Panc1 (cell line): ENCODE measurements around the gene FARS2. TPM values are rescaled to one million over a fixed set of nuclear protein-coding genes. Genes with fewer than 3 reads are reported as not detected.

ENCODE experiments used
- ATAC-seq: fragments of 200-7000 bp; cut with Tn5 transposase; 2 replicates; pipeline ENCODE4 v1.9.1; 2020; ENCODE audit warnings: mild to moderate bottlenecking, moderate library complexity
- BruUV-seq: library from RNA; stranded (reverse); fragments of 400-500 nt; replicated peaks from 2 replicates; lab custom pipeline; 2021; lab: Mats Ljungman, UMichigan
- CTCF ChIA-PET: fragments of 300-600 bp; sonication (Branson Sonifier 250); formaldehyde crosslinking; loops from one replicate; lab custom pipeline; 2022; ENCODE audit warnings: antibody characterized with exemption; lab: Charles Lee
- POLR2A ChIA-PET: fragments of 300-600 bp; sonication (Branson Sonifier 250); formaldehyde crosslinking; loops from one replicate; lab custom pipeline; 2022; ENCODE audit warnings: antibody characterized with exemption; lab: Charles Lee
- DNase-seq: peaks from one replicate; pipeline ENCODE4 v3.0.0-alpha.2; 2010; ENCODE audit warnings: low read depth, low spot score
- H3K27ac ChIP-seq: 2 replicates; pipeline ENCODE4 v1.5.1; 2011; ENCODE audit warnings: mild to moderate bottlenecking, low read length, inconsistent platforms
- H3K27me3 ChIP-seq: fragments of 200-500 bp; sonication (Bioruptor generic); 2 replicates; pipeline ENCODE4 v1.6.0; 2014; ENCODE audit warnings: low read length, inconsistent platforms; ENCODE audit not compliant: control insufficient read depth, insufficient read depth
- H3K36me3 ChIP-seq: fragments of 200-500 bp; sonication (Bioruptor generic); 2 replicates; pipeline ENCODE4 v1.5.1; 2014; ENCODE audit warnings: inconsistent platforms, mild to moderate bottlenecking, low read length, moderate library complexity; ENCODE audit not compliant: control insufficient read depth, insufficient read depth
- H3K4me1 ChIP-seq: 2 replicates; pipeline ENCODE4 v1.5.1; 2011; ENCODE audit warnings: inconsistent platforms, mild to moderate bottlenecking, low read length, moderate library complexity; ENCODE audit not compliant: control insufficient read depth, insufficient read depth
- H3K4me3 ChIP-seq, 2 experiments: 2 replicates each; pipeline ENCODE4 v1.5.1; 2011 to 2012; ENCODE audit warnings: low read depth in 2 of 2, low read length in 2 of 2, mild to moderate bottlenecking in 2 of 2, inconsistent platforms in 1 of 2, moderate library complexity in 1 of 2
- H3K9me3 ChIP-seq: fragments of 200-500 bp; sonication (Bioruptor generic); 2 replicates; pipeline ENCODE4 v1.5.1; 2014; ENCODE audit warnings: low read depth, mild to moderate bottlenecking, inconsistent platforms, low read length, moderate library complexity; ENCODE audit not compliant: control insufficient read depth, insufficient read depth
- POLR2AphosphoS5 ChIP-seq: IDR thresholded peaks from 2 replicates; pipeline ENCODE4 v1.6.1; 2012; ENCODE audit warnings: mild to moderate bottlenecking, low read depth, low read length, moderate library complexity
- SIN3A ChIP-seq: IDR thresholded peaks from 2 replicates; pipeline ENCODE4 v1.6.1; 2012; ENCODE audit warnings: low read depth, mild to moderate bottlenecking, low read length, moderate library complexity, borderline replicate concordance; ENCODE audit not compliant: insufficient read depth
- TCF7L2 ChIP-seq: IDR thresholded peaks from 2 replicates; pipeline ENCODE4 v1.6.1; 2011; ENCODE audit warnings: mild to moderate bottlenecking, low read depth, low read length, inconsistent platforms
- in situ Hi-C: cut with HindIII; loops from 2 replicates; pipeline ENCODE4 v1.10.0; 2016; ENCODE audit warnings: low sequenced_read_pairs, low pct_unique_long_range_greater_than_20kb
- intact Hi-C: fragments of 100-400 bp; cut with micrococcal nuclease; formaldehyde crosslinking; loops from one replicate; pipeline ENCODE4 v1.10.0; 2022; ENCODE audit not compliant: unreplicated experiment
- total RNA-seq: library from RNA; stranded (reverse); gene quantifications from one replicate; pipeline ENCODE4 v1.2.1, GENCODE V29; 2021; ENCODE audit not compliant: unreplicated experiment
- TF ChIP-seq, protein P1 (sequence below), 2 experiments: IDR thresholded peaks; 2 replicates each; pipeline ENCODE4 v1.6.1; 2011 to 2012; ENCODE audit warnings: low read depth in 2 of 2, control low read depth in 1 of 2, low read length in 1 of 2, mild to moderate bottlenecking in 1 of 2, moderate library complexity in 1 of 2; ENCODE audit not compliant: insufficient read depth in 1 of 2
- TF ChIP-seq, protein P2 (sequence below): fragments of 450-650 bp; IDR thresholded peaks from 2 replicates; pipeline ENCODE4 v1.5.1; 2017; ENCODE audit warnings: mild to moderate bottlenecking

FARS2 gene
- total RNA-seq, 1 experiment from 2014 or later: 12.8 TPM

DNA sequence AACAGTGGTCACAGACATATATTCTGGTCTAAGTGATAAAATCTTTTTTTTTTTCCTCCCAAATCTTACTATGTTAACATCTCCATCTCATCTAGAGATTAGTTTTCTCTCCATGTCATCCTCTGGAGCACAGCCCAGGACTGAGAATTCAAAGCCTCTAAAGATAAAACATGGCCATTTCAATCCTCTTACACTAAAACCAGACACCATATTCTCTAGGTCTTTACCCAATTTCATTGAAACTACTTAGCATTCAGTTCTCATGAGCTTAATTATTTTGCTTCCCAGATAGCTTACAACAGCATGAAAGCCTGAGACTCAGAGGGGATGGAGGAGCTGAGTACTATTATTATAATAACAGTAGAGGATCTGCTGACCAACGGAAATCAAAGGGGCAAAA, 92.7 kb downstream of the FARS2 start:
- ATAC-seq (no peak), DNase-seq (no peak)
- Histone ChIP-seq H3K4me3 (no peak overlapping the region), H3K9me3 (no peaks in the 10 kb centered on the region), H3K4me1 (no peaks in the 10 kb centered on the region), H3K36me3 (no peaks in the 10 kb centered on the region), H3K27ac (no peak overlapping the region), H3K27me3 (no peaks in the 10 kb centered on the region)
- no TSS peak for BruUV-seq
- in situ Hi-C loops: no loop called here
- CTCF ChIA-PET: no interaction called here
- intact Hi-C loops: no loop called here
- TF ChIP-seq, protein P1, sequence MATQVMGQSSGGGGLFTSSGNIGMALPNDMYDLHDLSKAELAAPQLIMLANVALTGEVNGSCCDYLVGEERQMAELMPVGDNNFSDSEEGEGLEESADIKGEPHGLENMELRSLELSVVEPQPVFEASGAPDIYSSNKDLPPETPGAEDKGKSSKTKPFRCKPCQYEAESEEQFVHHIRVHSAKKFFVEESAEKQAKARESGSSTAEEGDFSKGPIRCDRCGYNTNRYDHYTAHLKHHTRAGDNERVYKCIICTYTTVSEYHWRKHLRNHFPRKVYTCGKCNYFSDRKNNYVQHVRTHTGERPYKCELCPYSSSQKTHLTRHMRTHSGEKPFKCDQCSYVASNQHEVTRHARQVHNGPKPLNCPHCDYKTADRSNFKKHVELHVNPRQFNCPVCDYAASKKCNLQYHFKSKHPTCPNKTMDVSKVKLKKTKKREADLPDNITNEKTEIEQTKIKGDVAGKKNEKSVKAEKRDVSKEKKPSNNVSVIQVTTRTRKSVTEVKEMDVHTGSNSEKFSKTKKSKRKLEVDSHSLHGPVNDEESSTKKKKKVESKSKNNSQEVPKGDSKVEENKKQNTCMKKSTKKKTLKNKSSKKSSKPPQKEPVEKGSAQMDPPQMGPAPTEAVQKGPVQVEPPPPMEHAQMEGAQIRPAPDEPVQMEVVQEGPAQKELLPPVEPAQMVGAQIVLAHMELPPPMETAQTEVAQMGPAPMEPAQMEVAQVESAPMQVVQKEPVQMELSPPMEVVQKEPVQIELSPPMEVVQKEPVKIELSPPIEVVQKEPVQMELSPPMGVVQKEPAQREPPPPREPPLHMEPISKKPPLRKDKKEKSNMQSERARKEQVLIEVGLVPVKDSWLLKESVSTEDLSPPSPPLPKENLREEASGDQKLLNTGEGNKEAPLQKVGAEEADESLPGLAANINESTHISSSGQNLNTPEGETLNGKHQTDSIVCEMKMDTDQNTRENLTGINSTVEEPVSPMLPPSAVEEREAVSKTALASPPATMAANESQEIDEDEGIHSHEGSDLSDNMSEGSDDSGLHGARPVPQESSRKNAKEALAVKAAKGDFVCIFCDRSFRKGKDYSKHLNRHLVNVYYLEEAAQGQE (IDR thresholded peaks at IDR 0.05; ENCODE audit: insufficient read depth in 1 of 2, low read depth in 2 of 2, low read length in 1 of 2): no peak
- TF ChIP-seq TCF7L2 (no peak), SIN3A (no peak), POLR2AphosphoS5 (no peak)
- TF ChIP-seq, protein P2, sequence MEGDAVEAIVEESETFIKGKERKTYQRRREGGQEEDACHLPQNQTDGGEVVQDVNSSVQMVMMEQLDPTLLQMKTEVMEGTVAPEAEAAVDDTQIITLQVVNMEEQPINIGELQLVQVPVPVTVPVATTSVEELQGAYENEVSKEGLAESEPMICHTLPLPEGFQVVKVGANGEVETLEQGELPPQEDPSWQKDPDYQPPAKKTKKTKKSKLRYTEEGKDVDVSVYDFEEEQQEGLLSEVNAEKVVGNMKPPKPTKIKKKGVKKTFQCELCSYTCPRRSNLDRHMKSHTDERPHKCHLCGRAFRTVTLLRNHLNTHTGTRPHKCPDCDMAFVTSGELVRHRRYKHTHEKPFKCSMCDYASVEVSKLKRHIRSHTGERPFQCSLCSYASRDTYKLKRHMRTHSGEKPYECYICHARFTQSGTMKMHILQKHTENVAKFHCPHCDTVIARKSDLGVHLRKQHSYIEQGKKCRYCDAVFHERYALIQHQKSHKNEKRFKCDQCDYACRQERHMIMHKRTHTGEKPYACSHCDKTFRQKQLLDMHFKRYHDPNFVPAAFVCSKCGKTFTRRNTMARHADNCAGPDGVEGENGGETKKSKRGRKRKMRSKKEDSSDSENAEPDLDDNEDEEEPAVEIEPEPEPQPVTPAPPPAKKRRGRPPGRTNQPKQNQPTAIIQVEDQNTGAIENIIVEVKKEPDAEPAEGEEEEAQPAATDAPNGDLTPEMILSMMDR: no peak
- POLR2A ChIA-PET: interaction anchor here (0.6 to 0.7 kb wide), 2 partner anchors 11 to 1334 kb away, joined by 5 to 6 read pairs; no protein-coding TSS in a partner anchor

DNA sequence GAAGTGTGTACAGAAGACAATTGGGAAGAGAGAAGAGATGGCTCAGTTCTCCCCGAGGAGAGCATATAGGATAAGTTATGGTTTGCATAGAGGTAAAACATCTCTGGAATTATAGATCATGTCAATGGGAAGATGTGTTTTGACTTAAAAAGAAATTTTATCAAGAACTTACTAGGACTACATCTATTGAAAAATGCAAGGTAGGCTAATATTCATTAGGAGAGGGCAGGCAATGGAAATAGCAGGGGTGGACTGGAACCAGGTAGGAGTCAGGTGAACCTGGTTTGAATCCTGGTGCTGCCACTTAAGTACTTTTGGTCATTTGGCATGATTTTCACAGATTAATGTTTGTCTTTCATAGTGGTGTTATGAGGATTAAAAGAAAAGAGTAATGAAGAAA, 96.2 kb downstream of the FARS2 start:
- intact Hi-C loops (no loop called here), in situ Hi-C loops (no loop called here)
- ChIA-PET CTCF (no interaction called here), POLR2A (no interaction called here)
- Histone ChIP-seq H3K27ac (no peak overlapping the region), H3K36me3 (no peaks in the 10 kb centered on the region), H3K27me3 (no peaks in the 10 kb centered on the region), H3K4me1 (no peaks in the 10 kb centered on the region), H3K9me3 (no peaks in the 10 kb centered on the region), H3K4me3 (no peak overlapping the region)
- no TSS peak for BruUV-seq
- DNase-seq: no peak
- no peak for ATAC-seq
- TF ChIP-seq SIN3A: no peak
- TF ChIP-seq, protein P2: no peak
- no peak for TF ChIP-seq TCF7L2
- no peak for TF ChIP-seq POLR2AphosphoS5
- TF ChIP-seq, protein P1 (IDR thresholded peaks at IDR 0.05; ENCODE audit: insufficient read depth in 1 of 2, low read depth in 2 of 2, low read length in 1 of 2): no peak
